Ovary (tissue), 9 donors: ENCODE data around the gene UGT1A3. TPM values are rescaled to one million over a fixed set of nuclear protein-coding genes. Genes with fewer than 3 reads are reported as not detected.
"Not testable (repeated sequence)": the region's sequence is repeated elsewhere in the genome, so short reads cannot be mapped to it uniquely, and the experiment has no call there.

Source experiments
- DNase-seq, 5 donors: peaks; one replicate each; pipeline ENCODE4 v3.0.0-alpha.2; 2019 to 2020
- H3K27ac ChIP-seq, 2 donors: fragments of 200-600 bp; one replicate each; pipeline versions ENCODE4 v1.5.1 to v1.8.0; 2019 to 2022
- H3K27me3 ChIP-seq: fragments of 200-600 bp; one replicate; pipeline ENCODE4 v1.8.0; 2022
- H3K36me3 ChIP-seq: fragments of 200-600 bp; sonication (generic); one replicate; pipeline ENCODE4 v1.5.1; 2019
- H3K4me1 ChIP-seq: one replicate; pipeline ENCODE4 v1.8.1; 2013; ENCODE audit warnings: mild to moderate bottlenecking, moderate library complexity; ENCODE audit not compliant: insufficient read depth
- H3K4me3 ChIP-seq: fragments of 200-600 bp; sonication (generic); one replicate; pipeline ENCODE4 v1.5.1; 2017
- H3K9me3 ChIP-seq, 2 donors: fragments of 200-600 bp in 1 of 2; sonication (generic) in 1 of 2; one replicate each; pipeline versions ENCODE4 v1.5.1 to v1.8.1; 2013 to 2019; ENCODE audit warnings: mild to moderate bottlenecking in 1 of 2, moderate library complexity in 1 of 2
- CTCF ChIP-seq, 3 donors: fragments of 450-650 bp in 2 of 3; fragments of 200-600 bp in 1 of 3; IDR thresholded peaks; one replicate each; pipeline versions ENCODE4 v1.5.1 to v1.8.0; 2016 to 2022; ENCODE audit warnings: antibody characterized with exemption in 3 of 3, mild to moderate bottlenecking in 1 of 3
- EP300 ChIP-seq: sonication (generic); formaldehyde crosslinking; IDR thresholded peaks from one replicate; pipeline ENCODE4 v1.6.1; 2017; ENCODE audit warnings: antibody characterized with exemption
- POLR2A ChIP-seq: fragments of 450-650 bp; IDR thresholded peaks from one replicate; pipeline ENCODE4 v1.6.1; 2017; ENCODE audit warnings: antibody characterized with exemption, mild to moderate bottlenecking, moderate library complexity
- WGBS, 3 donors: extraction: QIAGEN DNeasy Blood & Tissue Kit in 1 of 3; methylation state at CpG; one replicate each; pipeline versions ENCODE4 v1.1.5 to v1.1.7; 2013 to 2017; 5-methylcytosine and 5-hydroxymethylcytosine counted together
- intact Hi-C, 4 donors: fragments of 100-400 bp; cut with DNase I; formaldehyde crosslinking; loops; one replicate each; pipeline versions ENCODE4 v1.11.0 to v1.15.1; 2022 to 2023
- polyA plus RNA-seq, 2 donors: library from polyadenylated mRNA; stranded (reverse); fragments of 200-250 nt in 1 of 2; fragments of 350-450 nt in 1 of 2; fragmentation: Illumina TruSeq in 1 of 2; extraction: RNeasy Lipid Tissue Mini Kit (QIAGEN cat#74804) in 1 of 2; gene quantifications; one replicate each; pipeline ENCODE4 v1.2.3, GENCODE V29; 2013 to 2014
- total RNA-seq, 7 donors: library from RNA; depleted of rRNA in 2 of 7; stranded (reverse); fragments of >200 nt in 2 of 7; fragmentation: NEBNext Ultra II Directional in 3 of 7; extraction: Animal tissue kit (Norgen Biotek cat#: 25700) in 3 of 7; gene quantifications; one replicate each; pipeline versions ENCODE4 v1.1.0 to v1.2.4, GENCODE V29; 2016 to 2023
- donor health status: DM: no; HTN: no; CAD: no; lungs with moderate emphysema.
- donor health status: DM: no; HTN: no; CAD: no.
- donor health status: Bipolar disorder and iron deficiency.
- donor health status: DM: yes; HTN: yes; CAD: no.
- donor health status: DM: no; HTN: no; CAD: no.
- donor health status: DM: yes; HTN: yes; CAD: no.

The UGT1A3 gene
- total and polyA plus RNA-seq, 9 donors, result not detected

GRCh38 chr2:233740870-233741269 is 12.0 kb downstream of the UGT1A3 start:
- intact Hi-C loops, result no loop called here
- no peak for DNase-seq
- Histone ChIP-seq H3K9me3 (no peaks in the 10 kb centered on the region), H3K4me3 (no peak overlapping the region), H3K27me3 (no peaks in the 10 kb centered on the region), H3K27ac (no peak overlapping the region), H3K36me3 (no peaks in the 10 kb centered on the region), H3K4me1 (no peaks in the 10 kb centered on the region)
- WGBS, 3 donors, result 48 to 77% (median 65%) methylated on average over 2 of the region's 2 CpGs
- no peak for TF ChIP-seq POLR2A
- TF ChIP-seq CTCF (IDR thresholded peaks at IDR 0.05), result no peak
- no peak for TF ChIP-seq EP300

DNA sequence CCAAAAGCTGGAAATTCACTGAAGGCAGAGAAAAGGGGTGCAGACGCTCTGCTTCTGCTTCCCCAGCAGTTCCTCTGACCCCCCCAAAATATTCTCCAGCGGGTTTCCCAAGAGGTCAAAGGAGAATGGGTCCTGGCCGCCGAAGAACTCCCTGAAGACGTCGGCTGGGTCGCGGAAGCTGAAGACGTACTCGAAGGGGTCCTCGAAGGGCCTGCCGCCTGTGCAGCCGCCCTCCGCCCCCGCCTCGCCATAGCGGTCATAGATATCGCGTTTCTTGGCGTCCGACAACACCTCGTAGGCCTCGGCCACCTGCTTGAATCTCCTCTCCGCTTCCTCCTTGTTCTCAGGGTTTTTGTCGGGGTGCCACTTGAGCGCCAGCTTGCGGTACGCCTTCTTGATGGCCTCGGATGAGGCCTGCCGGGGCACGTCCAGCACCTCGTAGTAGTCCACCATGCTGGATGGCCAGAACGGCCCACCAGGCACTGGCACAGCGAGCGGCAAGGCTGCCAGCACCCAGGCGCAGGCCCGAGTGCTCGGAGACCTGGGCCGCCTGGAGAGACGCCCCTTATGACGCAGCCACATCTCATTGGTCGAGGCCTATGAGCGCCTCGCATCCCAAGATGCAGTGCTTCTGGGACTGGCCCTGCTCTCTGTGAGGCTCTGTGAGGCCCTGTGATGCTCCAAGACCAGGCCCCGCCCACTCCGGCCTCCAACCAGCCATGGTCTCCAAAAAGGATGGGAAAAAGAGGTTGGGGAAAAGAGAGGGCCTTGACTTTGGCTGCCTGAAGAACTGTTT is 14.8 kb downstream of the UGT1A3 start:
- H3K36me3 ChIP-seq, result no peaks in the 10 kb centered on the region
- H3K9me3 ChIP-seq, result no peaks in the 10 kb centered on the region
- H3K27ac ChIP-seq, result no peak overlapping the region
- no peaks in the 10 kb centered on the region for H3K27me3 ChIP-seq
- TF ChIP-seq POLR2A, result no peak
- no peak for TF ChIP-seq EP300
- no peak for TF ChIP-seq CTCF (IDR thresholded peaks at IDR 0.05)
- no peaks in the 10 kb centered on the region for H3K4me1 ChIP-seq
- 90 to 94% (median 91%) methylated on average over 46 of the region's 46 CpGs for WGBS, 3 donors
- intact Hi-C loops, result no loop called here
- no peak overlapping the region for H3K4me3 ChIP-seq
- DNase-seq, result no peak

GRCh38 chr2:233745073-233745755 is 16.4 kb downstream of the UGT1A3 start:
- H3K4me1 ChIP-seq, result no peaks in the 10 kb centered on the region
- DNase-seq, result no peak
- H3K4me3 ChIP-seq, result no peak overlapping the region
- intact Hi-C loops, result no loop called here
- H3K27ac ChIP-seq, result no peak overlapping the region
- no peak for TF ChIP-seq POLR2A
- H3K9me3 ChIP-seq, result no peaks in the 10 kb centered on the region
- no peaks in the 10 kb centered on the region for H3K27me3 ChIP-seq
- H3K36me3 ChIP-seq, result no peaks in the 10 kb centered on the region
- WGBS, 3 donors, result 69 to 72% (median 71%) methylated on average over 5 of the region's 5 CpGs

GRCh38 chr2:233745838-233746237 is 17.0 kb downstream of the UGT1A3 start:
- H3K4me1 ChIP-seq, H3K27ac ChIP-seq, DNase-seq, H3K27me3 ChIP-seq, H3K36me3 ChIP-seq, H3K4me3 ChIP-seq, H3K9me3 ChIP-seq, intact Hi-C loops: not testable (repeated sequence)
- WGBS, 3 donors, result 63 to 66% (median 65%) methylated on average over 2 of the region's 2 CpGs

DNA sequence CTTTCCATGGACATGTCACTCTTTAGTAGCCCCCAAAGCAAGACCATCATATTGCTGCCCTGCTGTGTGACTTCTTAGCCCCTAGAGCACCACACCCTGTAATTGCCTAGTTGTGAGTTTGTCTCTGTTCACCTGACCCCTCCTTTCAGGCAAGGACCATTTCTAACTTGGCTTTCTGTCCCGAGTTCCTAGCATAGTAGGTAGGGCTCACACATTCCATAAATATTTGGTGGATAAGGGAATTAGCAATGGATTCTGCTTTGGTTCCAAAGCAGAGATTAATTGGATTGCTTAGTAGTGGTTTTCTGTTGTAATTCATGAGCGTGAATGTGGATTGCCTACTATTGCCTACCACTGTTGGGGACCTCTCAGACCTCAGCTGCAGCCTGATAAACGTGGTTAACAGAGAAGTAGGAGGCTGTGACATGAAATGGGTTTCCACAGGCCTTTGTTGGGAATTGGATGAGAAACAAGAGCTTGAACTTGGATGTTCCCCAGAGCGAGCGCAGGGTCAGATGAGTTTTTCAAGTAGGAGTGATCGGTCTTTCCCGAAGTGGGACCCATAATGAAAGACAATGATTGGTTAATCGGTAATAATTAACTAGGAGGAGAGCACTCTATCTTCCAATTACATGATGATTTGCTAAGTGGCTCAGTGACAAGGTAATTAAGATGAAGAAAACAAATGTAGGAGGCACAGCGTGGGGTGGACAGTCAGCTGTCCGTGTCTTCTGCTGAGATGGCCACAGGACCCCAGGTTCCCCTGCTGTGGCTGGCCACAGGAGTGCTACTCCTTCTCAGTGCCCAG is 17.8 kb downstream of the UGT1A3 start:
- Histone ChIP-seq H3K27me3 (no peaks in the 10 kb centered on the region), H3K27ac (no peak overlapping the region), H3K9me3 (peaks cover 0 to 4% of the 10 kb centered on the region in 2 donors), H3K4me3 (no peak overlapping the region), H3K4me1 (no peaks in the 10 kb centered on the region), H3K36me3 (no peaks in the 10 kb centered on the region)
- TF ChIP-seq EP300 (no peak), POLR2A (no peak), CTCF (IDR thresholded peaks at IDR 0.05) (no peak)
- 67 to 74% (median 70%) methylated on average over 10 of the region's 10 CpGs for WGBS, 3 donors
- intact Hi-C loops, result no loop called here
- no peak for DNase-seq
